Measurements from ENCODE around the gene NTM. TPM values are rescaled to one million over a fixed set of nuclear protein-coding genes. Genes with fewer than 3 reads are reported as not detected.

Gene NTM
- polyA plus RNA-seq, 1 donor from 2014 or later, result 39.4 TPM

- H2AFZ ChIP-seq (ENCODE audit: low read depth, low read length), result no peak overlapping the region
- H3F3A ChIP-seq (ENCODE audit: insufficient read depth, low read length, poor library complexity, severe bottlenecking), result no peaks in the 10 kb centered on the region
- no peak overlapping the region for H3K27ac ChIP-seq (ENCODE audit: low read length)
- TF ChIP-seq TAF1 (IDR thresholded peaks at IDR 0.05; ENCODE audit: low read depth) (no peak), MXI1 (conservative IDR thresholded peaks at IDR 0.05; ENCODE audit: poor library complexity, severe bottlenecking) (no peak), SMC3 (conservative IDR thresholded peaks at IDR 0.05; ENCODE audit: poor library complexity) (no peak), REST (IDR thresholded peaks at IDR 0.05; ENCODE audit: borderline replicate concordance) (no peak), RAD21 (conservative IDR thresholded peaks at IDR 0.05) (no peak), EZH2 (IDR thresholded peaks at IDR 0.05; ENCODE audit: borderline replicate concordance, insufficient read depth, low read length, poor library complexity, severe bottlenecking) (no peak), CTCF (IDR thresholded peaks at IDR 0.05; ENCODE audit: poor library complexity, severe bottlenecking) (no peak), EP300 (conservative IDR thresholded peaks at IDR 0.05; ENCODE audit: poor library complexity, severe bottlenecking) (no peak)
- no peak overlapping the region for H3K4me3 ChIP-seq (ENCODE audit: low read length)
- no peaks in the 10 kb centered on the region for H3K9me3 ChIP-seq (ENCODE audit: low read length)
- no peaks in the 10 kb centered on the region for H3K36me3 ChIP-seq (ENCODE audit: insufficient read depth, low read length)
- no peaks in the 10 kb centered on the region for H4K20me1 ChIP-seq (ENCODE audit: insufficient read depth)
- no peaks in the 10 kb centered on the region for H3K27me3 ChIP-seq (ENCODE audit: insufficient read depth, low read depth, low read length)
- no peaks in the 10 kb centered on the region for H3K79me2 ChIP-seq (replicated peaks; ENCODE audit: insufficient read depth, low read length)
- no peaks in the 10 kb centered on the region for H3K9me2 ChIP-seq (ENCODE audit: insufficient read depth, low read length)
- no peak overlapping the region for H3K9ac ChIP-seq (ENCODE audit: low read length)
- no peak overlapping the region for H3K4me2 ChIP-seq (ENCODE audit: low read length)
Observed at GRCh38 chr11:131934006-131934405, 563.6 kb downstream of the NTM start.

- no peak overlapping the region for H3K4me2 ChIP-seq (ENCODE audit: low read length)
- H4K20me1 ChIP-seq (ENCODE audit: insufficient read depth), result no peaks in the 10 kb centered on the region
- no peak for TF ChIP-seq EP300 (conservative IDR thresholded peaks at IDR 0.05; ENCODE audit: poor library complexity, severe bottlenecking)
- TF ChIP-seq TAF1 (IDR thresholded peaks at IDR 0.05; ENCODE audit: low read depth), result no peak
- no peak for TF ChIP-seq SMC3 (conservative IDR thresholded peaks at IDR 0.05; ENCODE audit: poor library complexity)
- no peak for TF ChIP-seq EZH2 (IDR thresholded peaks at IDR 0.05; ENCODE audit: borderline replicate concordance, insufficient read depth, low read length, poor library complexity, severe bottlenecking)
- no peak for TF ChIP-seq POLR2AphosphoS5 (IDR thresholded peaks at IDR 0.05)
- TF ChIP-seq RAD21 (conservative IDR thresholded peaks at IDR 0.05), result no peak
- no peak for TF ChIP-seq CTCF (IDR thresholded peaks at IDR 0.05; ENCODE audit: poor library complexity, severe bottlenecking)
- H3K4me3 ChIP-seq (ENCODE audit: low read length), result no peak overlapping the region
- no peaks in the 10 kb centered on the region for H3K9me3 ChIP-seq (ENCODE audit: low read length)
- H3K27ac ChIP-seq (ENCODE audit: low read length), result no peak overlapping the region
- no peaks in the 10 kb centered on the region for H3F3A ChIP-seq (ENCODE audit: insufficient read depth, low read length, poor library complexity, severe bottlenecking)
- no peak overlapping the region for H3K9ac ChIP-seq (ENCODE audit: low read length)
- no peaks in the 10 kb centered on the region for H3K36me3 ChIP-seq (ENCODE audit: insufficient read depth, low read length)
- no peak overlapping the region for H2AFZ ChIP-seq (ENCODE audit: low read depth, low read length)
- no peaks in the 10 kb centered on the region for H3K79me2 ChIP-seq (replicated peaks; ENCODE audit: insufficient read depth, low read length)
- no peaks in the 10 kb centered on the region for H3K9me2 ChIP-seq (ENCODE audit: insufficient read depth, low read length)
- H3K27me3 ChIP-seq (ENCODE audit: insufficient read depth, low read depth, low read length), result no peaks in the 10 kb centered on the region
Observed at GRCh38 chr11:131938351-131938751, 567.9 kb downstream of the NTM start.

Measured in neural cell (in vitro differentiated cells).